Esophagus squamous epithelium (tissue), 5 donors: ENCODE data around the gene ZNF547. TPM values are rescaled to one million over a fixed set of nuclear protein-coding genes. Genes with fewer than 3 reads are reported as not detected.
A peak's percentile ranks its signal among the peaks of the same experiment; 100 is the strongest.

Source experiments
- DNase-seq: peaks from one replicate; lab custom pipeline; 2025; lab: John Stamatoyannopoulos, UW
- H3K27ac ChIP-seq, 4 donors: fragments of 200-600 bp; sonication (generic); one replicate each; pipeline ENCODE4 v1.5.1; 2016 to 2019; ENCODE audit warnings: mild to moderate bottlenecking in 1 of 4
- H3K27me3 ChIP-seq, 4 donors: fragments of 200-600 bp; sonication (generic); 1 replicate in 3 of 4; 2 replicates in 1 of 4; pipeline versions ENCODE4 v1.5.1 to v1.6.0; 2017 to 2021; ENCODE audit warnings: antibody characterized with exemption in 1 of 4
- H3K36me3 ChIP-seq, 3 donors: fragments of 200-600 bp; sonication (generic); one replicate each; pipeline ENCODE4 v1.5.1; 2016 to 2019
- H3K4me1 ChIP-seq, 3 donors: fragments of 200-600 bp; sonication (generic); one replicate each; pipeline ENCODE4 v1.5.1; 2017 to 2019
- H3K4me3 ChIP-seq, 4 donors: fragments of 200-600 bp; sonication (generic); 1 replicate in 3 of 4; 2 replicates in 1 of 4; pipeline ENCODE4 v1.5.1; 2016 to 2019; ENCODE audit warnings: mild to moderate bottlenecking in 2 of 4, moderate library complexity in 1 of 4
- H3K9me3 ChIP-seq, 3 donors: fragments of 200-600 bp; sonication (generic); one replicate each; pipeline ENCODE4 v1.5.1; 2016 to 2019
- POLR2A ChIP-seq, 4 donors: fragments of 450-650 bp; IDR thresholded peaks; one replicate each; pipeline ENCODE4 v1.6.1; 2017; ENCODE audit warnings: antibody characterized with exemption in 4 of 4, mild to moderate bottlenecking in 4 of 4, moderate library complexity in 3 of 4
- WGBS, 2 donors: methylation state at CpG; one replicate each; pipeline ENCODE4 v1.1.5; 2018; 5-methylcytosine and 5-hydroxymethylcytosine counted together
- intact Hi-C: fragments of 100-400 bp; cut with DNase I; formaldehyde crosslinking; loops from one replicate; pipeline ENCODE4 v1.15.0; 2022
- total RNA-seq, 4 donors: library from RNA; depleted of rRNA; stranded (reverse); fragments of >200 nt; gene quantifications; one replicate each; pipeline ENCODE4 v1.1.0, GENCODE V29; 2016
- TF ChIP-seq, protein P1 (sequence below), 6 experiments: fragments of 450-650 bp in 4 of 6; fragments of 200-600 bp in 2 of 6; sonication (generic) in 2 of 6; IDR thresholded peaks; one replicate each; pipeline ENCODE4 v1.5.1; 2016 to 2019; ENCODE audit warnings: antibody characterized with exemption in 6 of 6, mild to moderate bottlenecking in 4 of 6, moderate library complexity in 4 of 6
- donor health status: DM: yes; HTN: yes; CAD: no.

ZNF547 gene
- total RNA-seq, 4 donors from 2014 or later: 1.1 to 6.7 (median 3.1) TPM

DNA sequence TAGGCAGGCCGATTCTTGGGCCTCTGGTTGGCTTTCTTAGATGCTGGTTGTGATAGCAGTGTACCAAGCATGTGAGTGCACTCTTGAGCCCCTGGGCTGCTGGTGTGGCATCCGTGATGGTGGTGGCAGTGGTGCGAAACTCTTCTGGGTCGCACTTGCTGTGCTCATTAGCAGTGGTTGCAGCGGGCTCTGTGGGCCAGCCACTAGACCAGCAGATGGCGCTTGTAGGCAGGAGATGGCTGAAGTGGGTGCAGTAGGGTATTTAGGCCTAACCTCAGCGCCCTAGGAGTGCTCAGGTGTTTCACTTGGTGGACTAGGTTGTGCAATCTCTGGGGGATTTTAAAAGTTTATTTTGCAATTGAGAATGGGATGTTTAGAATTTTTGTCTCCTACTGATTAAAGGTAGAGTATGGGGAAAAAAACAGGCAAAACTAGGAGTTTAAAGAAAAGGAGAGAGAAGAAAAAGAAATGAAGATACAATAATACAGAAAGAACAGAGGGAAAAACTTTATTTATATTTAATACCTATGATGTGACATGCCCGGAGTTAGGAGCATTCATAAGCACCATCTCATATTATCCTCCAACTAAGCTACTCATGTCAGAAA is 43.3 kb downstream of the ZNF547 start:
- no peak for DNase-seq
- H3K4me1 ChIP-seq: peaks cover 0 to 9% (median 3%) of the 10 kb centered on the region in 3 donors
- H3K9me3 ChIP-seq: peaks cover 0 to 19% (median 0%) of the 10 kb centered on the region in 3 donors
- TF ChIP-seq, protein P1, sequence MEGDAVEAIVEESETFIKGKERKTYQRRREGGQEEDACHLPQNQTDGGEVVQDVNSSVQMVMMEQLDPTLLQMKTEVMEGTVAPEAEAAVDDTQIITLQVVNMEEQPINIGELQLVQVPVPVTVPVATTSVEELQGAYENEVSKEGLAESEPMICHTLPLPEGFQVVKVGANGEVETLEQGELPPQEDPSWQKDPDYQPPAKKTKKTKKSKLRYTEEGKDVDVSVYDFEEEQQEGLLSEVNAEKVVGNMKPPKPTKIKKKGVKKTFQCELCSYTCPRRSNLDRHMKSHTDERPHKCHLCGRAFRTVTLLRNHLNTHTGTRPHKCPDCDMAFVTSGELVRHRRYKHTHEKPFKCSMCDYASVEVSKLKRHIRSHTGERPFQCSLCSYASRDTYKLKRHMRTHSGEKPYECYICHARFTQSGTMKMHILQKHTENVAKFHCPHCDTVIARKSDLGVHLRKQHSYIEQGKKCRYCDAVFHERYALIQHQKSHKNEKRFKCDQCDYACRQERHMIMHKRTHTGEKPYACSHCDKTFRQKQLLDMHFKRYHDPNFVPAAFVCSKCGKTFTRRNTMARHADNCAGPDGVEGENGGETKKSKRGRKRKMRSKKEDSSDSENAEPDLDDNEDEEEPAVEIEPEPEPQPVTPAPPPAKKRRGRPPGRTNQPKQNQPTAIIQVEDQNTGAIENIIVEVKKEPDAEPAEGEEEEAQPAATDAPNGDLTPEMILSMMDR (IDR thresholded peaks at IDR 0.05): peak; percentile 25 to 71 (median 45)
- no peak for TF ChIP-seq POLR2A (IDR thresholded peaks at IDR 0.05)
- 13 to 26% methylated on average over 2 to 4 of the region's 8 CpGs for WGBS, 2 donors
- H3K4me3 ChIP-seq: no peak overlapping the region
- no peaks in the 10 kb centered on the region for H3K27me3 ChIP-seq
- intact Hi-C loops: no loop called here
- no peak overlapping the region for H3K27ac ChIP-seq
- H3K36me3 ChIP-seq: peaks cover 0 to 11% (median 0%) of the 10 kb centered on the region in 3 donors

DNA sequence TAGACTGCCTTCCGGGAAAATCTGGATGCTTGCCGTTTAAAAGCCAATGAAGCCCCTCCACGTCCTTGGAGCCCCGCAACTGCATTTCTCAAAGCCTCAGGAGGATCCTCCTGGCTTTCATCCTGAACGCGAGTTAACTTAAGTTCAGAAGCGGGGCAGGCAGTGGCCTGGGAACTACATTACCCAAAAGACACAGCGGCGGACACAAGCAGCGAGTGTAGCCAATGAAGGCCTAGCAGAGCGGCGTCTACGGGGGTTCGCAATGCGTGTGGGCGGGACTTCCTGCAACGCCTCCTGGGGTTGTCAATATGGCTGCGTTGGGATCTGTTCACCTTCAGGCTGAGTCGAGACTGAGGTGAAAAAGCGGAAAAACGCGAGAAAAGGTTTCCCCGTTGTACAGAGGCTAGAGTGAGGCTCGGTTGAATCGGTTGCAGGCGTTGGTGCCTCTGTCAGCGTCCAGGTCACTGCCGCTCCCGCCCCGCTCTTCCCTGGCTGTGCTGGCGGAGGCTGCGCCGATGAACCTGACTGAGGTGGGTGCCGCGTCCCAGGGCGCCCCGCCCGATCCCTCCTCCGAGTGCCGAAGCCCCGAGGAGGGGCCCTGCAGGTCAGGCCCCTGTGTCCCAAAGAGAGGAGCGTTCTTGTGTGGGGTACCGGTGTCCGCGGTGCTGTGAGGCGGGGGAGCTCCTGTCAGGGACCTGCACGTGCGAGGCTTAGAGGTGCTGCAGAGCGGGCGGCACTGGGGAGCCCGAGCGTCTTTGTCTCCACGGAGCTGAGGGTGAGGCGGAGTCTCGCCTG is 47.7 kb downstream of the ZNF547 start, which contains the start of gene ZNF17:
TSS of gene ZNF17 (plus strand) at position 285 of the 795 bp plus-strand sequence. CDS start 2,455 bp downstream, outside the sequence.
- no peaks in the 10 kb centered on the region for H3K27me3 ChIP-seq
- peak; percentile 72 for DNase-seq
- peaks cover 8 to 23% (median 10%) of the 10 kb centered on the region in 3 donors for H3K4me1 ChIP-seq
- peak within 1 kb of the TSS; percentile 60 to 88 (median 74) for H3K4me3 ChIP-seq
- peak within 1 kb of the TSS; percentile 60 to 81 (median 74) for H3K27ac ChIP-seq
- 0% methylated on average over 13 to 20 of the region's 55 CpGs for WGBS, 2 donors
- TF ChIP-seq, protein P1 (IDR thresholded peaks at IDR 0.05): no peak
- peak in 1 of 4 donors; percentile 14 for TF ChIP-seq POLR2A (IDR thresholded peaks at IDR 0.05)
- peaks cover 0 to 16% (median 6%) of the 10 kb centered on the region in 3 donors for H3K9me3 ChIP-seq
- peaks cover 7 to 37% (median 9%) of the 10 kb centered on the region in 3 donors for H3K36me3 ChIP-seq
- intact Hi-C loops: no loop called here

DNA sequence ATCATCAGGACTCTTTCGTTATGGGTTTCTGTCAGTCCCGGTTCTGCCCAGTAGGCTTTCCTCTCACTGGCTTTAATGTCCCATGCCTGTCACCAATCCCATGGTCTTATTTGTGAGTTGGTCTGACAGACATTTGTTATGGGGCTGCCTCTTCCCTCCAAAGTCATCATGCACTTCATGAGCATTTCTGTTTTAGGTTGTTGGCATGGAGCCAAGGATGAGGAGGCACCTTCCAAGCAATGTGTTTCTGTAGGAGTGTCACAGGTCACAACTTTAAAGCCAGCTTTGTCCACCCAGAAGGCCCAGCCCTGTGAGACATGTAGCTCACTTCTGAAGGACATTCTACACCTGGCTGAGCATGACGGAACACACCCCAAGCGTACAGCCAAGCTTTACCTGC is 56.1 kb downstream of the ZNF547 start:
- TF ChIP-seq, protein P1 (IDR thresholded peaks at IDR 0.05): no peak
- no peak for TF ChIP-seq POLR2A (IDR thresholded peaks at IDR 0.05)
- Histone ChIP-seq H3K27ac (no peak overlapping the region), H3K36me3 (peaks cover 22 to 90% (median 36%) of the 10 kb centered on the region in 3 donors), H3K9me3 (peaks cover 0 to 96% (median 55%) of the 10 kb centered on the region in 3 donors), H3K4me1 (no peaks in the 10 kb centered on the region), H3K27me3 (no peaks in the 10 kb centered on the region), H3K4me3 (peak overlapping the region in 1 of 4 donors; percentile 18)
- 89 to 93% methylated on average over 2 to 4 of the region's 4 CpGs for WGBS, 2 donors
- intact Hi-C loops: no loop called here
- DNase-seq: no peak

DNA sequence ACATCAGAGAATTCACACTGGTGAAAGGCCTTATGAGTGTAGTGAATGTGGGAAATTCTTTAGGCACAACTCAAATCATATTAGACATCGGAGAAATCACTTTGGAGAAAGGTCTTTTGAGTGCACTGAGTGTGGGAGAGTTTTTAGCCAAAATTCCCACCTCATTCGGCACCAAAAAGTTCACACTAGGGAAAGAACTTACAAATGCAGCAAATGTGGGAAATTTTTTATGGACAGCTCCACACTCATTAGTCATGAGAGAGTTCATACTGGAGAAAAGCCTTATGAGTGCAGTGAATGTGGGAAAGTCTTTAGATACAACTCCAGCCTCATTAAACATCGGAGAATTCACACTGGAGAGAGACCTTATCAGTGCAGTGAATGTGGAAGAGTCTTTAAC is 57.7 kb downstream of the ZNF547 start:
- Histone ChIP-seq H3K36me3 (peaks cover 15 to 74% (median 27%) of the 10 kb centered on the region in 3 donors), H3K27ac (no peak overlapping the region), H3K9me3 (peaks cover 0 to 92% (median 49%) of the 10 kb centered on the region in 3 donors), H3K27me3 (no peaks in the 10 kb centered on the region), H3K4me1 (no peaks in the 10 kb centered on the region), H3K4me3 (no peak overlapping the region)
- intact Hi-C loops: no loop called here
- TF ChIP-seq POLR2A (IDR thresholded peaks at IDR 0.05): no peak
- TF ChIP-seq, protein P1 (IDR thresholded peaks at IDR 0.05): no peak
- WGBS, 2 donors: 86 to 93% methylated on average over 3 of the region's 3 CpGs
- DNase-seq: no peak

Other genes with a start within 250 kb of the ZNF547 start
- gene USP29, start 243.6 kb upstream of the ZNF547 start, total RNA-seq: not detected
- not detected for gene ZIM3, start 218.3 kb upstream of the ZNF547 start, total RNA-seq
- gene DUXA, start 196.1 kb upstream of the ZNF547 start, total RNA-seq: not detected
- gene ZNF264, start 172.1 kb upstream of the ZNF547 start, total RNA-seq: 10 to 100 TPM; 15.5 to 33.9 (median 27.3) TPM
- gene AURKC, start 132.5 kb upstream of the ZNF547 start, total RNA-seq: 1 to 10 TPM in 1 of 4 donors, under 1 TPM in 2, not detected in 1; 0.35 to 1.0 (median 0.76) TPM
- 10 to 100 TPM in 1 of 4 donors, 1 to 10 TPM in 3; 6.5 to 16.6 (median 7.6) TPM for gene ZNF805, start 122.9 kb upstream of the ZNF547 start, total RNA-seq
- gene ZNF460, start 83.1 kb upstream of the ZNF547 start, total RNA-seq: 10 to 100 TPM; 44.3 to 87.9 (median 67.9) TPM
- gene ZNF543, start 43.1 kb upstream of the ZNF547 start, total RNA-seq: 10 to 100 TPM in 1 of 4 donors, 1 to 10 TPM in 3; 4.7 to 10.1 (median 8.4) TPM
- 1 to 10 TPM; 3.3 to 9.0 (median 5.7) TPM for gene ZNF304, start 12.3 kb upstream of the ZNF547 start, total RNA-seq
- gene TRAPPC2B, start within 50 bp of the ZNF547 start, total RNA-seq: 10 to 100 TPM; 14.7 to 24.6 (median 17.9) TPM
- 10 to 100 TPM in 2 of 4 donors, 1 to 10 TPM in 2; 7.7 to 26.9 (median 11.2) TPM for gene ZNF548, start 26.3 kb downstream of the ZNF547 start, total RNA-seq
- 10 to 100 TPM in 1 of 4 donors, 1 to 10 TPM in 3; 4.4 to 12.6 (median 6.2) TPM for gene ZNF17, start 47.6 kb downstream of the ZNF547 start, total RNA-seq
- gene ZNF749, start 71.8 kb downstream of the ZNF547 start, total RNA-seq: 10 to 100 TPM in 1 of 4 donors, 1 to 10 TPM in 3; 6.9 to 11.1 (median 8.4) TPM
- 1 to 10 TPM in 1 of 4 donors, under 1 TPM in 1, not detected in 2; 0.40 to 1.1 TPM for gene VN1R1, start 93.6 kb downstream of the ZNF547 start, total RNA-seq
- gene ZNF772, start 114.0 kb downstream of the ZNF547 start, total RNA-seq: 10 to 100 TPM in 1 of 4 donors, 1 to 10 TPM in 3; 3.3 to 10.9 (median 6.3) TPM
- gene ZNF419, start 124.2 kb downstream of the ZNF547 start, total RNA-seq: 1 to 10 TPM in 3 of 4 donors, under 1 TPM in 1; 0.87 to 8.0 (median 3.3) TPM
- gene ZNF773, start 136.4 kb downstream of the ZNF547 start, total RNA-seq: 10 to 100 TPM in 1 of 4 donors, 1 to 10 TPM in 3; 1.9 to 14.5 (median 5.8) TPM
- gene ZNF549, start 163.8 kb downstream of the ZNF547 start, total RNA-seq: 1 to 10 TPM; 1.3 to 4.8 (median 2.3) TPM
- gene ZNF550, start 196.3 kb downstream of the ZNF547 start, total RNA-seq: 1 to 10 TPM; 2.2 to 7.6 (median 3.1) TPM
- gene ZNF416, start 215.4 kb downstream of the ZNF547 start, total RNA-seq: 1 to 10 TPM; 1.6 to 6.5 (median 3.9) TPM
- 1 to 10 TPM in 3 of 4 donors, under 1 TPM in 1; 0.38 to 4.6 (median 3.1) TPM for gene ZIK1, start 220.6 kb downstream of the ZNF547 start, total RNA-seq
- 1 to 10 TPM in 3 of 4 donors, under 1 TPM in 1; 0.70 to 3.9 (median 1.8) TPM for gene ZNF530, start 236.3 kb downstream of the ZNF547 start, total RNA-seq